Measurements from ENCODE around the gene PRCD. TPM values are rescaled to one million over a fixed set of nuclear protein-coding genes. Genes with fewer than 3 reads are reported as not detected.

PRCD gene
- polyA plus RNA-seq, 1 donor from 2014 or later: 22.5 TPM

DNA sequence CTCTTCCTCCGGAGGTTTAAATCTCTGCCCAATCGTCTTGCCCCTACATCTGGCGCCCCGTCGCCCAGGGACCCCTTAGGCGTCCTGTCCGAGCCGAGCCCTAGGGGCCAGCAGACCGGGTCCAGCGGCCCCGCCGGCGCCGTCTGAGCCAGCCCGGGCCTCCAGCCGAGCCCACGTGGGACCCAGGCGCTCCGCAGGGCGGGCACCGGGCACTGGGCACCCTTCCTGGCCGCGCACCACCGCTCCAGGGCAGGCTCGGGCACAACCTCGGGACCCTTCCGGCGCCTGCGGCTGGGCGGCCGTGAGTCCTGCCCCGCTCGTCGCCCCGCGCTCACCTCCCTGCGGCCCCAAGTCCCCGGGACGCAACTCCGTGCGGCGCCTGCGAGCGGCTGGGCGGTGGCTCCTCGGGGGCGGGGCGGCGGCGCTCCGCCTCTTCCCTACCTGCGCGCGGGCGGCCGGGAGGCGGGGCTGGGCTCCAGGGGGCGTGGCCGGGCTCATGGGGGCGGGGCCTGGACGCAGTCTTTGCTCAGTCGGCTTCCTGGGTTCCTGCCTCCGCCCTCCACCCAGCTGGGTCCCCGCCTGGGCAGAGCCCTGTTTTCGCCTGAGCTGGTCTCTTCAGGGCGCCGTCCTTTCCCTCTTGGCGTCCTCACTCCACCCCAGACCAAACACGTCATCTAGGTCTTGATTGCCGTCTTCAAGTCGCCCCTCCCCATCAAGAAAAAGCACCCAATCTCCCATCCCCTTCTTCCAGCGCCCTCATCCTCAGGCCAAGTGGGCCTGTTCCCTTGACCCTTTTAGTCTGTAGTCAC is 38.6 kb upstream of the PRCD start, which contains the start of gene RHBDF2:
TSS of gene RHBDF2 (minus strand) at position 406 of the 809 bp plus-strand sequence. CDS start 19,899 bp downstream, outside the sequence.
- H3K9ac ChIP-seq (ENCODE audit: low read length): no peak within 1 kb of the TSS
- H3K4me3 ChIP-seq (ENCODE audit: low read length): peak within 1 kb of the TSS; percentile 56
- no peak within 1 kb of the TSS for H3K4me2 ChIP-seq (ENCODE audit: low read length)
- H4K20me1 ChIP-seq (ENCODE audit: insufficient read depth): no peaks in the 10 kb centered on the region
- H3K27me3 ChIP-seq (ENCODE audit: insufficient read depth, low read depth, low read length): peaks cover 29% of the 10 kb centered on the region
- no peaks in the 10 kb centered on the region for H3F3A ChIP-seq (ENCODE audit: insufficient read depth, low read length, poor library complexity, severe bottlenecking)
- TF ChIP-seq EZH2 (IDR thresholded peaks at IDR 0.05; ENCODE audit: borderline replicate concordance, insufficient read depth, low read length, poor library complexity, severe bottlenecking): no peak
- no peak for TF ChIP-seq REST (IDR thresholded peaks at IDR 0.05; ENCODE audit: borderline replicate concordance)
- no peak for TF ChIP-seq TAF1 (IDR thresholded peaks at IDR 0.05; ENCODE audit: low read depth)
- TF ChIP-seq MXI1 (conservative IDR thresholded peaks at IDR 0.05; ENCODE audit: poor library complexity, severe bottlenecking): no peak
- TF ChIP-seq POLR2AphosphoS5 (IDR thresholded peaks at IDR 0.05): no peak
- TF ChIP-seq, protein P1, sequence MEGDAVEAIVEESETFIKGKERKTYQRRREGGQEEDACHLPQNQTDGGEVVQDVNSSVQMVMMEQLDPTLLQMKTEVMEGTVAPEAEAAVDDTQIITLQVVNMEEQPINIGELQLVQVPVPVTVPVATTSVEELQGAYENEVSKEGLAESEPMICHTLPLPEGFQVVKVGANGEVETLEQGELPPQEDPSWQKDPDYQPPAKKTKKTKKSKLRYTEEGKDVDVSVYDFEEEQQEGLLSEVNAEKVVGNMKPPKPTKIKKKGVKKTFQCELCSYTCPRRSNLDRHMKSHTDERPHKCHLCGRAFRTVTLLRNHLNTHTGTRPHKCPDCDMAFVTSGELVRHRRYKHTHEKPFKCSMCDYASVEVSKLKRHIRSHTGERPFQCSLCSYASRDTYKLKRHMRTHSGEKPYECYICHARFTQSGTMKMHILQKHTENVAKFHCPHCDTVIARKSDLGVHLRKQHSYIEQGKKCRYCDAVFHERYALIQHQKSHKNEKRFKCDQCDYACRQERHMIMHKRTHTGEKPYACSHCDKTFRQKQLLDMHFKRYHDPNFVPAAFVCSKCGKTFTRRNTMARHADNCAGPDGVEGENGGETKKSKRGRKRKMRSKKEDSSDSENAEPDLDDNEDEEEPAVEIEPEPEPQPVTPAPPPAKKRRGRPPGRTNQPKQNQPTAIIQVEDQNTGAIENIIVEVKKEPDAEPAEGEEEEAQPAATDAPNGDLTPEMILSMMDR (IDR thresholded peaks at IDR 0.05; ENCODE audit: poor library complexity, severe bottlenecking): no peak
- no peak for TF ChIP-seq EP300 (conservative IDR thresholded peaks at IDR 0.05; ENCODE audit: poor library complexity, severe bottlenecking)
- no peak for TF ChIP-seq SMC3 (conservative IDR thresholded peaks at IDR 0.05; ENCODE audit: poor library complexity)
- no peak for TF ChIP-seq RAD21 (conservative IDR thresholded peaks at IDR 0.05)
- H3K36me3 ChIP-seq (ENCODE audit: insufficient read depth, low read length): no peaks in the 10 kb centered on the region
- no peaks in the 10 kb centered on the region for H3K79me2 ChIP-seq (replicated peaks; ENCODE audit: insufficient read depth, low read length)
- no peak within 1 kb of the TSS for H2AFZ ChIP-seq (ENCODE audit: low read depth, low read length)
- no peaks in the 10 kb centered on the region for H3K9me2 ChIP-seq (ENCODE audit: insufficient read depth, low read length)
- H3K9me3 ChIP-seq (ENCODE audit: low read length): no peaks in the 10 kb centered on the region
- no peak within 1 kb of the TSS for H3K27ac ChIP-seq (ENCODE audit: low read length)

- Histone ChIP-seq H3K9me2 (ENCODE audit: insufficient read depth, low read length) (no peaks in the 10 kb centered on the region), H3K79me2 (replicated peaks; ENCODE audit: insufficient read depth, low read length) (no peaks in the 10 kb centered on the region), H3K27ac (ENCODE audit: low read length) (no peak overlapping the region), H3K27me3 (ENCODE audit: insufficient read depth, low read depth, low read length) (peaks cover 29% of the 10 kb centered on the region), H3K9me3 (ENCODE audit: low read length) (no peaks in the 10 kb centered on the region), H4K20me1 (ENCODE audit: insufficient read depth) (no peaks in the 10 kb centered on the region), H3K4me2 (ENCODE audit: low read length) (no peak overlapping the region), H3K9ac (ENCODE audit: low read length) (no peak overlapping the region), H2AFZ (ENCODE audit: low read depth, low read length) (no peak overlapping the region), H3K36me3 (ENCODE audit: insufficient read depth, low read length) (no peaks in the 10 kb centered on the region), H3K4me3 (ENCODE audit: low read length) (peak overlapping the region; percentile 56), H3F3A (ENCODE audit: insufficient read depth, low read length, poor library complexity, severe bottlenecking) (no peaks in the 10 kb centered on the region)
- TF ChIP-seq, protein P1 (IDR thresholded peaks at IDR 0.05; ENCODE audit: poor library complexity, severe bottlenecking): no peak
- TF ChIP-seq SMC3 (conservative IDR thresholded peaks at IDR 0.05; ENCODE audit: poor library complexity) (no peak), EZH2 (IDR thresholded peaks at IDR 0.05; ENCODE audit: borderline replicate concordance, insufficient read depth, low read length, poor library complexity, severe bottlenecking) (no peak), MXI1 (conservative IDR thresholded peaks at IDR 0.05; ENCODE audit: poor library complexity, severe bottlenecking) (no peak), REST (IDR thresholded peaks at IDR 0.05; ENCODE audit: borderline replicate concordance) (no peak), EP300 (conservative IDR thresholded peaks at IDR 0.05; ENCODE audit: poor library complexity, severe bottlenecking) (no peak), POLR2AphosphoS5 (IDR thresholded peaks at IDR 0.05) (no peak), TAF1 (IDR thresholded peaks at IDR 0.05; ENCODE audit: low read depth) (no peak), RAD21 (conservative IDR thresholded peaks at IDR 0.05) (no peak)
Measured at GRCh38 chr17:76501827-76502307, 38.0 kb upstream of the PRCD start.
